OCI-LY7 (cell line): ENCODE results near the gene NR5A2. TPM values are rescaled to one million over a fixed set of nuclear protein-coding genes. Genes with fewer than 3 reads are reported as not detected.

Experiments
- BruUV-seq: library from RNA; stranded (reverse); fragments of 400-500 nt; replicated peaks from 2 replicates; lab custom pipeline; 2021; lab: Mats Ljungman, UMichigan
- CTCF ChIA-PET: fragments of 300-600 bp; sonication (Branson Sonifier 250); formaldehyde crosslinking; loops from one replicate; lab custom pipeline; 2022; ENCODE audit warnings: antibody characterized with exemption; ENCODE audit not compliant: unreplicated experiment; lab: Charles Lee
- POLR2A ChIA-PET: fragments of 300-600 bp; sonication (Branson Sonifier 250); formaldehyde crosslinking; loops from one replicate; lab custom pipeline; 2022; ENCODE audit warnings: antibody characterized with exemption; lab: Charles Lee
- DNase-seq: peaks from one replicate; pipeline ENCODE4 v3.0.0-alpha.2; 2015; ENCODE audit warnings: low spot score
- H2AFZ ChIP-seq: fragments of 200-600 bp; sonication (generic), shearing (Covaris generic); 2 replicates; pipeline ENCODE4 v1.6.1; 2014; ENCODE audit warnings: mild to moderate bottlenecking, antibody characterized with exemption, low read length, moderate library complexity
- H3K27ac ChIP-seq: fragments of 200-600 bp; sonication (generic); 2 replicates; pipeline ENCODE4 v1.5.1; 2014; ENCODE audit warnings: mixed run types, low read depth, mild to moderate bottlenecking, moderate library complexity, low read length, inconsistent platforms; ENCODE audit not compliant: poor library complexity, severe bottlenecking
- H3K36me3 ChIP-seq: fragments of 200-600 bp; sonication (generic); 2 replicates; pipeline ENCODE4 v1.6.1; 2014; ENCODE audit warnings: mild to moderate bottlenecking, antibody characterized with exemption, low read length, moderate library complexity, mixed read lengths; ENCODE audit not compliant: insufficient read depth
- H3K4me1 ChIP-seq: fragments of 200-600 bp; sonication (generic); 2 replicates; pipeline ENCODE4 v1.5.1; 2014; ENCODE audit warnings: mild to moderate bottlenecking, low read length; ENCODE audit not compliant: insufficient read depth, poor library complexity, severe bottlenecking
- H3K4me2 ChIP-seq: fragments of 200-600 bp; sonication (generic); 2 replicates; pipeline ENCODE4 v1.6.1; 2014; ENCODE audit warnings: mild to moderate bottlenecking, low read length
- H3K4me3 ChIP-seq: fragments of 200-600 bp; sonication (generic); 2 replicates; pipeline ENCODE4 v1.5.1; 2014; ENCODE audit warnings: mild to moderate bottlenecking, low read depth, low read length; ENCODE audit not compliant: poor library complexity, severe bottlenecking
- H3K79me2 ChIP-seq: fragments of 200-600 bp; sonication (generic); 2 replicates; pipeline ENCODE4 v1.6.1; 2016; ENCODE audit warnings: low read depth, mild to moderate bottlenecking, low read length, moderate library complexity, mixed read lengths; ENCODE audit not compliant: insufficient read depth
- H3K9me2 ChIP-seq: fragments of 200-600 bp; sonication (generic); 2 replicates; pipeline ENCODE4 v1.6.1; 2016; ENCODE audit warnings: mild to moderate bottlenecking, low read length, mixed read lengths; ENCODE audit not compliant: insufficient read depth
- H3K9me3 ChIP-seq: fragments of 200-600 bp; sonication (generic); 2 replicates; pipeline ENCODE4 v1.6.1; 2014; ENCODE audit warnings: mild to moderate bottlenecking, mixed run types, low read length, mixed read lengths
- H4K20me1 ChIP-seq: fragments of 200-600 bp; sonication (generic); 2 replicates; pipeline ENCODE4 v1.6.1; 2014; ENCODE audit warnings: mild to moderate bottlenecking, antibody characterized with exemption, low read length, moderate library complexity, mixed read lengths; ENCODE audit not compliant: insufficient read depth
- EZH2phosphoT487 ChIP-seq: fragments of 200-600 bp; sonication (generic); IDR thresholded peaks from 2 replicates; pipeline ENCODE4 v1.6.1; 2018; ENCODE audit warnings: low read depth, borderline replicate concordance, mild to moderate bottlenecking, mixed run types, antibody characterized with exemption, low read length, moderate library complexity, mixed read lengths
- intact Hi-C: fragments of 100-400 bp; cut with micrococcal nuclease; formaldehyde crosslinking; loops from one replicate; pipeline ENCODE4 v1.10.0; 2022; ENCODE audit not compliant: unreplicated experiment
- total RNA-seq, 2 experiments: library from RNA; depleted of rRNA in 1 of 2; stranded (reverse); fragments of >200 nt in 1 of 2; shearing (Covaris generic) in 1 of 2; gene quantifications; 2 replicates each; pipeline ENCODE4 v1.2.3, GENCODE V29; 2014 to 2022
- TF ChIP-seq, protein P1 (sequence below): fragments of 200-600 bp; sonication (generic); conservative IDR thresholded peaks from 2 replicates; pipeline ENCODE4 v1.5.1; 2014; ENCODE audit warnings: mild to moderate bottlenecking, antibody characterized with exemption, low read length, moderate library complexity, mixed read lengths

The NR5A2 gene
- total RNA-seq, 2 experiments from 2014 or later, result 2.3 to 3.9 TPM

DNA sequence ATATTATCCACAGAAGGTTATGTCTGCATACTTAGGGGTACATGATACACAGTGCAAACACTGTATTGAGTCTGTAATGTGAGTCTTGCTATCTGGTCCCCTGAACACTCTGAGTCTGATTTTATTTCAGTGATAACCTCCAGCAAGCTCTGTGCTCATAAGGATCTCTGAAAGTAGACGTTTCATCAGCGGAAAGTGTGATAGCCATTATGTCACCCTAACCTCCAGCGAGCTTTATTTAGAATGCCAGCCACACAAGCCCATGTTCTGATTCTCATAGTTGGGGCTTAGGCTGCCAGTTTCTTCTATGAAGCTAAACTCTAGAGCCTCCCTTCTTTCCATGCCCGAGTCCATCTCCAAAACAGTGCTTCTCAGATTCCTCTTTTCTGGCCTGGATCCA is 3.3 kb downstream of the NR5A2 start:
- Histone ChIP-seq H3K27ac (no peak overlapping the region), H3K4me3 (peak overlapping the region; percentile 2), H2AFZ (no peak overlapping the region), H3K4me2 (peak overlapping the region; percentile 66), H3K4me1 (peaks cover 32% of the 10 kb centered on the region), H4K20me1 (no peaks in the 10 kb centered on the region), H3K79me2 (no peaks in the 10 kb centered on the region), H3K9me2 (no peaks in the 10 kb centered on the region), H3K9me3 (no peaks in the 10 kb centered on the region), H3K36me3 (no peaks in the 10 kb centered on the region)
- TF ChIP-seq EZH2phosphoT487, result no peak
- TF ChIP-seq, protein P1, sequence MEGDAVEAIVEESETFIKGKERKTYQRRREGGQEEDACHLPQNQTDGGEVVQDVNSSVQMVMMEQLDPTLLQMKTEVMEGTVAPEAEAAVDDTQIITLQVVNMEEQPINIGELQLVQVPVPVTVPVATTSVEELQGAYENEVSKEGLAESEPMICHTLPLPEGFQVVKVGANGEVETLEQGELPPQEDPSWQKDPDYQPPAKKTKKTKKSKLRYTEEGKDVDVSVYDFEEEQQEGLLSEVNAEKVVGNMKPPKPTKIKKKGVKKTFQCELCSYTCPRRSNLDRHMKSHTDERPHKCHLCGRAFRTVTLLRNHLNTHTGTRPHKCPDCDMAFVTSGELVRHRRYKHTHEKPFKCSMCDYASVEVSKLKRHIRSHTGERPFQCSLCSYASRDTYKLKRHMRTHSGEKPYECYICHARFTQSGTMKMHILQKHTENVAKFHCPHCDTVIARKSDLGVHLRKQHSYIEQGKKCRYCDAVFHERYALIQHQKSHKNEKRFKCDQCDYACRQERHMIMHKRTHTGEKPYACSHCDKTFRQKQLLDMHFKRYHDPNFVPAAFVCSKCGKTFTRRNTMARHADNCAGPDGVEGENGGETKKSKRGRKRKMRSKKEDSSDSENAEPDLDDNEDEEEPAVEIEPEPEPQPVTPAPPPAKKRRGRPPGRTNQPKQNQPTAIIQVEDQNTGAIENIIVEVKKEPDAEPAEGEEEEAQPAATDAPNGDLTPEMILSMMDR, result no peak
- CTCF ChIA-PET, result no interaction called here
- POLR2A ChIA-PET, result interaction anchor here (0.5 to 5.2 kb wide), 7 partner anchors 9 to 138 kb away, joined by 3 to 52 read pairs (median 3); no protein-coding TSS in a partner anchor
- peak; percentile 15 for DNase-seq
- BruUV-seq, result no TSS peak
- intact Hi-C loops, result loop anchor here (10.0 kb wide), 1 partner anchor 346 kb away; no protein-coding TSS in a partner anchor

DNA sequence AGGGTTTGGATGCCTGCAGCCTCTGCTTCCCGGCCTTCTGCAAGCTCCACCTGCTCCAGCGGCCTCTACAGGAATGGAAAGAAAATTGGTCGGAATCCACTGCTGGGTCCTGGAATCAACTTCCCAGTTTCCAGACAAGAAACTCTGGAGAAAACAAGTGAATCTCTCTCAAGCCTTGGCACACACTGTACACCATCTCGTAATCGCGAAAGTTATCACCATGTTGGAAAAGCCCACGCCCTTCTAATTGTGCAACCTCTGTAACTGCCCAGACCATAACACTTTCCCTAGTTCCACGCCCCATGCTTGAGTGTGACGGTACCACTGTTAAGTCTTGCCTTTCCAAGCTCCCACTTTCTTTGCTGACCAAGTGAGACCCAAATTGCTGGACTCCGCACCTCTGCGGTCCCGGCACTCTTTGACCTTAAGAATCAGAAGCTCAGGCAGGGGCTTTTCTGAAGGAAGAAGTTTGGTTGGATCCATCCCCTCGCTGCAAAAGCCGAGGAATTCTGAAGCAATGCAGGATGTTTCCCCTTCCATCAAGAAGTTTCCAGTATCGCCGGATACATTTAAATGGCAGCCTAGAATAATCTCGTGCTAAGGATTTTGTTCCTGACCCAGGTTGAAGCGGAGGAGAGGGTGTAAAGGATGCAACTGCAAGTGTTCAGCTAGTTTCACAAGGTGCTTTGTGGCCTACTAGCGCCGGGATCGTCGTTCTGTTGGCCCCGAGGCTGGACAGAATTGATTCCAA is 6.2 kb downstream of the NR5A2 start:
- no peaks in the 10 kb centered on the region for H3K79me2 ChIP-seq
- H4K20me1 ChIP-seq, result no peaks in the 10 kb centered on the region
- H3K9me3 ChIP-seq, result no peaks in the 10 kb centered on the region
- H3K36me3 ChIP-seq, result no peaks in the 10 kb centered on the region
- no peak for DNase-seq
- CTCF ChIA-PET, result no interaction called here
- no peaks in the 10 kb centered on the region for H3K9me2 ChIP-seq
- no peak for TF ChIP-seq EZH2phosphoT487
- TF ChIP-seq, protein P1, result no peak
- H3K4me1 ChIP-seq, result peaks cover 16% of the 10 kb centered on the region
- H2AFZ ChIP-seq, result no peak overlapping the region
- POLR2A ChIA-PET, result no interaction called here
- intact Hi-C loops, result loop anchor here (10.0 kb wide), 1 partner anchor 349 kb away; no protein-coding TSS in a partner anchor
- no peak overlapping the region for H3K27ac ChIP-seq
- no peak overlapping the region for H3K4me2 ChIP-seq
- no TSS peak for BruUV-seq
- no peak overlapping the region for H3K4me3 ChIP-seq

DNA sequence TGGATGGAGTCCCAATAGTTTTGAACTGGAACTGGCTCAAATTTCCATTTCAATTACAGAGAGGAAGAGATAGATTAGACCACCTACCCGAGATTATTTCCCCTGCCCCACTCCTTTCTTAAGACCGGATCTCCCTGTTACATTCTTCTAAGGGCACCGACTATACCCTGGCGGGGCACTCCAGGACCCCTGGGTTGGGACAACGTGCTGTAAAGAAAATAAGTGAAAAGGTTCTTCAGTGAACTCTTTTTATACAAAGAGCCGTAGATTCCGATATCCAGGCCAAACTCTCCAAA is 6.7 kb downstream of the NR5A2 start:
- Histone ChIP-seq H3K4me3 (no peak overlapping the region), H3K4me1 (peaks cover 15% of the 10 kb centered on the region), H3K79me2 (no peaks in the 10 kb centered on the region), H3K27ac (no peak overlapping the region), H3K9me2 (no peaks in the 10 kb centered on the region), H4K20me1 (no peaks in the 10 kb centered on the region), H3K36me3 (no peaks in the 10 kb centered on the region), H3K4me2 (no peak overlapping the region), H3K9me3 (no peaks in the 10 kb centered on the region), H2AFZ (no peak overlapping the region)
- no peak for TF ChIP-seq EZH2phosphoT487
- TF ChIP-seq, protein P1, result no peak
- BruUV-seq, result no TSS peak
- POLR2A ChIA-PET, result no interaction called here
- intact Hi-C loops, result loop anchor here (10.0 kb wide), 1 partner anchor 349 kb away; no protein-coding TSS in a partner anchor
- DNase-seq, result no peak
- CTCF ChIA-PET, result no interaction called here
